HCT116 (cell line): ENCODE data around the gene VWA7. TPM values are rescaled to one million over a fixed set of nuclear protein-coding genes. Genes with fewer than 3 reads are reported as not detected.
"Not testable (repeated sequence)": the region's sequence is repeated elsewhere in the genome, so short reads cannot be mapped to it uniquely, and the experiment has no call there.

Experiments
- ATAC-seq: fragments of 200-7000 bp; cut with Tn5 transposase; 2 replicates; pipeline ENCODE4 v1.9.1; 2020; ENCODE audit warnings: mild to moderate bottlenecking, moderate library complexity
- BruUV-seq: library from RNA; stranded (reverse); fragments of 400-500 nt; replicated peaks from 2 replicates; lab custom pipeline; 2021; lab: Mats Ljungman, UMichigan
- CTCF ChIA-PET: fragments of 300-600 bp; sonication (Branson Sonifier 250); formaldehyde crosslinking; loops from one replicate; lab custom pipeline; 2021; ENCODE audit warnings: antibody characterized with exemption; lab: Charles Lee
- POLR2A ChIA-PET: fragments of 300-600, 350-600 bp; sonication (Branson Sonifier 250); formaldehyde crosslinking; loops from one replicate; lab custom pipeline; 2021; ENCODE audit warnings: antibody characterized with exemption; lab: Charles Lee
- RAD21 ChIA-PET, 2 experiments: fragments of 300-600 bp; sonication (Branson Sonifier 250); formaldehyde crosslinking; loops; one replicate each; lab custom pipeline; 2023; ENCODE audit warnings: low total read pairs in 2 of 2; ENCODE audit not compliant: uncharacterized antibody in 2 of 2, unreplicated experiment in 2 of 2, low non-redundant PET in 1 of 2; lab: Charles Lee
- DNase-seq: peaks from one replicate; pipeline ENCODE4 v3.0.0-alpha.2; 2010; ENCODE audit warnings: low read depth, low spot score
- H2AFZ ChIP-seq: fragments of 200-600 bp; shearing (Covaris generic), sonication (generic); 2 replicates; pipeline ENCODE4 v1.6.1; 2017; ENCODE audit warnings: low read depth, mixed run types, mixed read lengths, antibody characterized with exemption, low read length; ENCODE audit not compliant: poor library complexity, severe bottlenecking
- H3K27ac ChIP-seq: 2 replicates; pipeline ENCODE4 v1.5.1; 2012; ENCODE audit warnings: low read depth, low read length
- H3K27me3 ChIP-seq: fragments of 200-600 bp; sonication (generic); 2 replicates; pipeline ENCODE4 v1.6.1; 2016; ENCODE audit warnings: mixed run types, low read length, mixed read lengths; ENCODE audit not compliant: insufficient read depth
- H3K36me3 ChIP-seq, 2 experiments: fragments of 200-500 bp in 1 of 2; fragments of 200-600 bp in 1 of 2; sonication (Bioruptor generic) in 1 of 2; sonication (generic) in 1 of 2; 2 replicates each; pipeline versions ENCODE4 v1.5.1 to v1.6.1; 2014 to 2016; ENCODE audit warnings: low read length in 2 of 2, inconsistent platforms in 1 of 2, mixed read lengths in 1 of 2, mixed run types in 1 of 2; ENCODE audit not compliant: insufficient read depth in 2 of 2, control insufficient read depth in 1 of 2
- H3K4me1 ChIP-seq, 2 experiments: fragments of 200-600 bp in 1 of 2; sonication (generic) in 1 of 2; 2 replicates each; pipeline versions ENCODE4 v1.5.1 to v1.6.1; 2012 to 2017; ENCODE audit warnings: low read length in 2 of 2, inconsistent platforms in 1 of 2, mild to moderate bottlenecking in 1 of 2, mixed read lengths in 1 of 2, mixed run types in 1 of 2, moderate library complexity in 1 of 2; ENCODE audit not compliant: insufficient read depth in 2 of 2, control insufficient read depth in 1 of 2
- H3K4me2 ChIP-seq: fragments of 200-600 bp; sonication (generic); 2 replicates; pipeline ENCODE4 v1.6.1; 2017; ENCODE audit warnings: mixed run types, low read length, mixed read lengths
- H3K4me3 ChIP-seq, 2 experiments: fragments of 200-600 bp in 1 of 2; sonication (generic) in 1 of 2; replicated peaks in 1 of 2; 2 replicates each; pipeline ENCODE4 v1.5.1; 2011 to 2016; ENCODE audit warnings: low read length in 2 of 2, control low read depth in 1 of 2, low read depth in 1 of 2, mild to moderate bottlenecking in 1 of 2, mixed read lengths in 1 of 2, mixed run types in 1 of 2
- H3K79me2 ChIP-seq: fragments of 200-600 bp; sonication (generic); 2 replicates; pipeline ENCODE4 v1.6.1; 2017; ENCODE audit warnings: mild to moderate bottlenecking, mixed run types, low read length, moderate library complexity, mixed read lengths; ENCODE audit not compliant: insufficient read depth
- H3K9ac ChIP-seq: fragments of 200-600 bp; sonication (generic); 2 replicates; pipeline ENCODE4 v1.6.1; 2016; ENCODE audit warnings: low read length, mixed read lengths
- H3K9me2 ChIP-seq: fragments of 200-600 bp; sonication (generic), shearing (Covaris generic); 2 replicates; pipeline ENCODE4 v1.6.1; 2017; ENCODE audit warnings: mixed run types, mild to moderate bottlenecking, moderate library complexity; ENCODE audit not compliant: insufficient read depth
- H3K9me3 ChIP-seq, 2 experiments: fragments of 200-500 bp in 1 of 2; fragments of 200-600 bp in 1 of 2; sonication (Bioruptor generic) in 1 of 2; sonication (generic) in 1 of 2; 2 replicates each; pipeline ENCODE4 v1.6.1; 2014 to 2017; ENCODE audit warnings: low read length in 2 of 2, mixed read lengths in 2 of 2, inconsistent platforms in 1 of 2, low read depth in 1 of 2, mild to moderate bottlenecking in 1 of 2, mixed run types in 1 of 2, moderate library complexity in 1 of 2; ENCODE audit not compliant: control insufficient read depth in 1 of 2, insufficient read depth in 1 of 2
- H4K20me1 ChIP-seq: fragments of 200-600 bp; sonication (generic), shearing (Covaris generic); 2 replicates; pipeline ENCODE4 v1.6.1; 2017; ENCODE audit warnings: mixed run types, mild to moderate bottlenecking, moderate library complexity; ENCODE audit not compliant: insufficient read depth
- ATF3 ChIP-seq: IDR thresholded peaks from 2 replicates; pipeline ENCODE4 v1.6.1; 2012
- CBX3 ChIP-seq: IDR thresholded peaks from 2 replicates; pipeline ENCODE4 v1.6.1; 2012; ENCODE audit warnings: low read depth
- ELF1 ChIP-seq: IDR thresholded peaks from 2 replicates; pipeline ENCODE4 v1.6.1; 2012; ENCODE audit warnings: low read depth, borderline replicate concordance
- EZH2 ChIP-seq: fragments of 200-600 bp; sonication (generic); IDR thresholded peaks from 2 replicates; pipeline ENCODE4 v1.6.1; 2017; ENCODE audit warnings: antibody characterized with exemption, mixed run types
- FOSL1 ChIP-seq: IDR thresholded peaks from 2 replicates; pipeline ENCODE4 v1.6.1; 2012; ENCODE audit warnings: low read depth
- RAD21 ChIP-seq: IDR thresholded peaks from 2 replicates; pipeline ENCODE4 v1.6.1; 2012; ENCODE audit warnings: low read depth, mild to moderate bottlenecking
- TCF7L2 ChIP-seq: IDR thresholded peaks from 2 replicates; pipeline ENCODE4 v1.7.0; 2011; ENCODE audit warnings: borderline replicate concordance, inconsistent platforms; ENCODE audit not compliant: insufficient read depth, insufficient read length; ENCODE audit errors: extremely low read depth
- ZFX ChIP-seq: fragments of 450-650 bp; IDR thresholded peaks from 2 replicates; pipeline ENCODE4 v1.6.1; 2017
- ZNF274 ChIP-seq: fragments of 200-500 bp; sonication (Bioruptor generic); IDR thresholded peaks from 2 replicates; pipeline ENCODE4 v1.6.1; 2014; ENCODE audit warnings: mild to moderate bottlenecking, low read depth, low read length, inconsistent platforms
- intact Hi-C: fragments of 100-400 bp; cut with micrococcal nuclease; formaldehyde crosslinking; loops from 2 replicates; pipeline ENCODE4 v1.10.0; 2022
- total RNA-seq: library from RNA; stranded (reverse); gene quantifications from one replicate; pipeline ENCODE4 v1.2.1, GENCODE V29; 2021; ENCODE audit not compliant: unreplicated experiment
- TF ChIP-seq, protein P1 (sequence below), 3 experiments: fragments of 200-600 bp in 1 of 3; sonication (generic) in 1 of 3; IDR thresholded peaks in 2 of 3; conservative IDR thresholded peaks in 1 of 3; 2 replicates each; pipeline ENCODE4 v1.5.1; 2012 to 2017; ENCODE audit warnings: low read depth in 2 of 3, low read length in 2 of 3, antibody characterized with exemption in 1 of 3, borderline replicate concordance in 1 of 3, control low read depth in 1 of 3, mild to moderate bottlenecking in 1 of 3, mixed read lengths in 1 of 3, mixed run types in 1 of 3, moderate library complexity in 1 of 3; ENCODE audit not compliant: insufficient read depth in 1 of 3

Gene VWA7
- total RNA-seq, 1 experiment from 2014 or later, result 14.6 TPM

GRCh38 chr6:31825553-31825952, 48.4 kb upstream of the VWA7 start:
- no peaks in the 10 kb centered on the region for H3K27me3 ChIP-seq
- POLR2A ChIA-PET, result interaction anchor here (1.1 to 1.3 kb wide), 2 partner anchors 19 to 37 kb away, joined by 3 to 5 read pairs; partner anchors contain the start of genes LSM2 and NEU1
- H3K4me3 ChIP-seq, result peak overlapping the region; percentile 3 to 71; a peak in 2 of 4 replicates

GRCh38 chr6:31823592-31824196, 46.6 kb upstream of the VWA7 start:
- peak overlapping the region; percentile 30; the same call in 1 of the 2 replicates for H3K9ac ChIP-seq
- RAD21 ChIA-PET, H3K27me3 ChIP-seq, H3K79me2 ChIP-seq, H3K9me3 ChIP-seq, CTCF ChIA-PET, H3K4me3 ChIP-seq, ATAC-seq, H3K9me2 ChIP-seq, H3K36me3 ChIP-seq, H4K20me1 ChIP-seq, H2AFZ ChIP-seq, BruUV-seq, DNase-seq, intact Hi-C loops: not testable (repeated sequence)
- POLR2A ChIA-PET, result interaction anchor here (2.0 to 4.9 kb wide), 2 partner anchors 16 to 85 kb away, joined by 5 to 19 read pairs; partner anchors contain the start of genes LSM2 and MSH5
- H3K4me2 ChIP-seq, result peak overlapping the region; percentile 77
- H3K4me1 ChIP-seq, result peaks cover 55 to 69% of the 10 kb centered on the region in 2 experiments
- H3K27ac ChIP-seq, result peak overlapping the region; percentile 94

More at GRCh38 chr6:31825553-31825952, 48.4 kb upstream of the VWA7 start:
- H3K27ac ChIP-seq, result peak overlapping the region; percentile 94
- peaks cover 47 to 73% of the 10 kb centered on the region in 2 experiments for H3K4me1 ChIP-seq
- no peak for DNase-seq
- no peaks in the 10 kb centered on the region for H3K9me2 ChIP-seq
- intact Hi-C loops, result no loop called here
- ChIA-PET CTCF (interaction anchor here (1.2 kb wide), 1 partner anchor 34 kb away, joined by 3 read pairs; no protein-coding TSS in a partner anchor), RAD21 (no interaction called here)
- no peak for ATAC-seq
- BruUV-seq, result no TSS peak
- peaks cover 4% of the 10 kb centered on the region; the same call in 1 of the 2 replicates for H4K20me1 ChIP-seq
- H3K4me2 ChIP-seq, result peak overlapping the region; percentile 77
- H3K36me3 ChIP-seq, result no peaks in the 10 kb centered on the region; a peak in 1 of 4 replicates
- H3K9ac ChIP-seq, result peak overlapping the region; percentile 70
- H2AFZ ChIP-seq, result no peak overlapping the region
- H3K79me2 ChIP-seq, result peaks cover 16% of the 10 kb centered on the region
- no peaks in the 10 kb centered on the region for H3K9me3 ChIP-seq
- TF ChIP-seq, protein P1, sequence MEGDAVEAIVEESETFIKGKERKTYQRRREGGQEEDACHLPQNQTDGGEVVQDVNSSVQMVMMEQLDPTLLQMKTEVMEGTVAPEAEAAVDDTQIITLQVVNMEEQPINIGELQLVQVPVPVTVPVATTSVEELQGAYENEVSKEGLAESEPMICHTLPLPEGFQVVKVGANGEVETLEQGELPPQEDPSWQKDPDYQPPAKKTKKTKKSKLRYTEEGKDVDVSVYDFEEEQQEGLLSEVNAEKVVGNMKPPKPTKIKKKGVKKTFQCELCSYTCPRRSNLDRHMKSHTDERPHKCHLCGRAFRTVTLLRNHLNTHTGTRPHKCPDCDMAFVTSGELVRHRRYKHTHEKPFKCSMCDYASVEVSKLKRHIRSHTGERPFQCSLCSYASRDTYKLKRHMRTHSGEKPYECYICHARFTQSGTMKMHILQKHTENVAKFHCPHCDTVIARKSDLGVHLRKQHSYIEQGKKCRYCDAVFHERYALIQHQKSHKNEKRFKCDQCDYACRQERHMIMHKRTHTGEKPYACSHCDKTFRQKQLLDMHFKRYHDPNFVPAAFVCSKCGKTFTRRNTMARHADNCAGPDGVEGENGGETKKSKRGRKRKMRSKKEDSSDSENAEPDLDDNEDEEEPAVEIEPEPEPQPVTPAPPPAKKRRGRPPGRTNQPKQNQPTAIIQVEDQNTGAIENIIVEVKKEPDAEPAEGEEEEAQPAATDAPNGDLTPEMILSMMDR (IDR thresholded peaks at IDR 0.05 in 2 of 3, conservative IDR thresholded peaks at IDR 0.05 in 1 of 3; ENCODE audit: borderline replicate concordance in 1 of 3, insufficient read depth in 1 of 3, low read depth in 2 of 3, low read length in 2 of 3), result no peak
- TF ChIP-seq FOSL1 (no peak), ZNF274 (no peak), RAD21 (no peak), ZFX (no peak), ATF3 (no peak), ELF1 (no peak), CBX3 (no peak), EZH2 (no peak), TCF7L2 (no peak)
